SIG-M5 (cell line): ENCODE results near the gene C16orf90.
"Not testable (repeated sequence)": the region's sequence is repeated elsewhere in the genome, so short reads cannot be mapped to it uniquely, and the experiment has no call there.

ENCODE experiments used
- DNase-seq: peaks from one replicate; lab custom pipeline; 2025; lab: John Stamatoyannopoulos, UW

Gene C16orf90

GRCh38 chr16:3513892-3514583 lies 18.7 kb upstream of the C16orf90 start:
- no peak for DNase-seq

GRCh38 chr16:3511286-3512180 lies 16.2 kb upstream of the C16orf90 start:
- no peak for DNase-seq

DNA sequence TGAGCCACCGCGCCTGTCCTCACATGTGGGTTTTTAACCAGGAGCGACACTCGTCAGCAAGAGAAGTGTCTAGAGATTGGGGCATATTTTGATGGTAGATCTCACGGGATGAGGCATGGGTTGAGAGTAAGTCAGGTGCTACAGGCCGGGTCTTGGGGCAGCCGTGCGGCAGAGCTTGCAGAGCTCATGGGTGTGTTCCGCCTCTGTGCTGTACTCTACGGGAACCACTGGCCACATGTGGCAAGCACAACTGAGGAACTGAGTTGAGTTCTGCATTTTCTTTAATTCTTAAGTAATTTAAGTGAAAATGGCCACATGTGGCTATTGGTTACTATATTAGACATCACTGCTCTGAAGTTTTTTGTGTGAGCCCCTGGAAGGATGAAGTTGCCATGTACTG lies 15.1 kb upstream of the C16orf90 start:
- no peak for DNase-seq

DNA sequence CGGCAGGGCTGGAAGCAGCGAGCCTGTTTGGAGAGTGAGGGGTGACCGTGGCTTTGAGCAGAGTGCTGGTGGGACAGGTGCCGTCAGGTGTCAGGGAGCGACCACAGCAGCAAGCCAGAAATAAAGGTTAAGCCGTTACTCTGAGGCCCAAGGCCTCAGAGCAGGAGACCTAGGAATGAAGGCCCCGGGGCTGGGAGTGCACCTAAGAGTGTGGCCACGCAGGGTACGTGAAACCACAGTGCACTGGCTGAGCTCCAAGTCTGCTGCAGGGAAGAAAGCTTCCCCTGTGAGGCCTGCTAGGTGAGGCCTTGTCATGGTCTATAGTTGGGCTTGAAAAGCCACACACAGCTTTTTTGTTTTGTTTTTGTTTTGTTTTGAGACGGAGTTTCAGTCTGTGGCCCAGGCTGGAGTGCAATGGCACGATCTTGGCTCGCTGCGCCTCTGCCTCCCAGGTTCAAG lies 14.2 kb upstream of the C16orf90 start:
- DNase-seq, result no peak

GRCh38 chr16:3508736-3509135 lies 13.4 kb upstream of the C16orf90 start:
- no peak for DNase-seq

DNA sequence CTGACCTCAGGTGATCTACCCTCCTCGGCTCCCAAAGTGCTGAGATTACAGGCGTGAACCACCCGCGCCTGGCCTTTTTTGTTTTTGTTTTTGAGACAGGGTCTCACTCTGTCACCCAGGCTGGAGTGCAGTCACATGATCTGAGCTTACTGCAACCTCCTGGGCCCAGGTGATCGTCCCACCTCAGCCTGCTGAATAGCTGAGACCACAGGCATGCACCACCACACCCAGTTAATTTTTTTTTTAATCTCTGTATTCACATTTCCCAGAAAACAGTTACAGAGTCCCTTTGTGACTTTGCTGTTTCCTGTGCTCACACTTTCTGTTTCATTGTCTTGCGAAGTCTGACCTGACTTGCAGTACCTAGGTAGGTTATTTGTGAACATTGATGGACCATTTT lies 8.2 kb upstream of the C16orf90 start:
- DNase-seq, result no peak

- DNase-seq, result no peak
Measured at GRCh38 chr16:3501783-3502400, 6.6 kb upstream of the C16orf90 start.

- DNase-seq, result not testable (repeated sequence)
Measured at GRCh38 chr16:3501412-3501761, 6.1 kb upstream of the C16orf90 start.

DNA sequence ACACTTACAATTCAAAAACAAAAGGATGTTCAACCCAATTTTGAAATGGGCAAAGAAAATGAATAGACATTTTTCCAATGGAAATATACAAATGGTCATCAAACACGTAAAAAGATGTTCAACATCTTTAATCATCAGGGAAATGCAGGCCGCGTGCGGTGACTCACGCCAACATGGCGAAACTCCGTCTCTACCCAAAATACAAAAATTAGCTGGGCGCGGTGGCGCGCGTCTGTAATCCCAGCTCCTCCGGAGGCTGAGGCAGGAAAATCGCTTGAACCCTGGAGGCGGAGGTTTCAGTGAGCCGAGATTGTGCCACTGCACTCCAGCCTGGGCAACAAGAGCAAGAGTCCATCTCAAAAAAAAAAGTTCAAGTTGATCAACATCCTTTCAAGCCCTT lies 3.7 kb upstream of the C16orf90 start:
- no peak for DNase-seq

DNA sequence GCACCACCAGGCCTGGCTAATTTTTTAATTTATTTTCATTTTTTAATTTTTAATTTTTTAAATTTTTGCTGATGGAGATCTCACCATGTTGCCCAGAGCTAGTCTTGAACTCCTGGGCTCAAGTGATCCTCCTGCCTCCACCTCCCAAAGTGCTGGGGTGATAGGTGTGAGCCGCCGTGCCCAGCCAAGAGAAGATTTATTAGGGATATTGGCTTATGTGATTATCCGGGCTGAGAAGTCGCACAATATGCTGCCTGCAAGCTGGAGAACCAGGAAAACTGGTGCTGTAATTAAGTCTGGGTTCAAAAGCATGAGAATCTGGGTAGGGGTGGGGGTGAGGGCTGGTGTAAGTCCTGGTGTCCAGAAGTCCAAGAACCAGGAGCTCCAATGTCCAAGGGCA lies 2.5 kb upstream of the C16orf90 start:
- DNase-seq, result no peak

DNA sequence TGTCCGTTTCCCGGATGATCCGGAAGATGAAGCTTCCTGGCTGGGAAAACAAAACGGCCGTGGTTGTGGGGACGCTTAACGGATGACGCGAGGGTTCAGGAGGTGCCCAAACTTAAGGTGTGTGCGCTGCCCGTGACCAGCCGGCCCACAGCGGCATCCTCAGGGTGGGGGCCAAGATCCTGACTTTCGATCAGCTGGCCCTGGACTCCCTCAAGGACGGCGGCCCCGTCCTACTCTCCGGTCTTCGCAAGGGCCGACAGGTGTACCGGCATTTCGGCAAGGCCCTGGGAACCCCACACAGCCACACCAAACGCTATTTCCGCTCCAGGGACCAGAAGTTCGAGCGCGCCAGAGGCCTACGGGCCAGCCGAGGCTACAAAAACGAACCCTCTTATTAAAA lies 1.1 kb upstream of the C16orf90 start:
- DNase-seq, result no peak

GRCh38 chr16:3494386-3494973 lies 809 bp downstream of the C16orf90 start:
- DNase-seq, result no peak

- no peak for DNase-seq
Measured at GRCh38 chr16:3492356-3492755, 2.9 kb downstream of the C16orf90 start.

- no peak for DNase-seq
Measured at GRCh38 chr16:3490911-3491629, 4.2 kb downstream of the C16orf90 start.

GRCh38 chr16:3488801-3489200 lies 6.5 kb downstream of the C16orf90 start:
- DNase-seq, result no peak

DNA sequence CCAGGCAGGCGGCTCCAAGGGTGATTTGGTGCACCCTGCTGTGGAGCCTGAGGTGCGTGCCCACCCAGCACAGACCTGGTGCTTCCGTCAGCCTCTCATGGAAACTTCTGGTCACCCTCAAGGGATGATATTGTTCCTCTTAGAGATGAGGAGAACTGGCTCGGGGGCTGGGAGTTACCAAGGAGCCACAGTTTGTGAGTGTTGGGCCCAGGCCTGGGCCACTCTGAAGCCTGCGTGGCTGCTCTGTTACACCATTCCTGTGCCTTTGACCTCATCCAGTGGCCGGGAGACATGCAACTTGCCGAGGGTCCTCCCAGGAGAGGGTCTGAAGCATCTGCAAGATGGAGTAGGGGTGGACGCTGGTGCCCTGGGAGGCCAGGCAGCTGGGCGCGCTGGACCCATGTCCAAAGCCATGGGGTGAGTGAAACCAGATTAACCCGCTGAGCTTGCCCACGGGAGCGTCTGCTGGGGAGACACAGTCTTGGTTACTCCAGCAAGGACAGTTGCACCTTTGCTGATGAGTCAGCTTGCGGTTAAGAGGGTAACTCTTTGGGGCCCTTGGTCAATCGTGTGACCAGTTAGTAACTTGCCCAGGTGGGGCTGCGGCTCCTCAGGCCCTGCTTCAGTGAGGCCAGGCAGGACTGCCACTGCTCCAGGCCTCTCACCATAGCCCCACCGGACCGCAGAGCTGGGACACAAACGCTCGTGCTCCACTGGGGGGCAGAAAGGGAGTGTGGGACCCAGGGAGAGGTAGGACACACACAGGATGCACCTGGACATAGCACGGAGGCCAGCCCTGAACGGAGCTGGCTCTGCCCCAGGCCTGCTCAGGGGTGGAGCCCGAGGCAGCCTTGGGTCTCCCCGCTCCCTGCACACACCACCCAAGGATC lies 7.5 kb downstream of the C16orf90 start:
- no peak for DNase-seq

DNA sequence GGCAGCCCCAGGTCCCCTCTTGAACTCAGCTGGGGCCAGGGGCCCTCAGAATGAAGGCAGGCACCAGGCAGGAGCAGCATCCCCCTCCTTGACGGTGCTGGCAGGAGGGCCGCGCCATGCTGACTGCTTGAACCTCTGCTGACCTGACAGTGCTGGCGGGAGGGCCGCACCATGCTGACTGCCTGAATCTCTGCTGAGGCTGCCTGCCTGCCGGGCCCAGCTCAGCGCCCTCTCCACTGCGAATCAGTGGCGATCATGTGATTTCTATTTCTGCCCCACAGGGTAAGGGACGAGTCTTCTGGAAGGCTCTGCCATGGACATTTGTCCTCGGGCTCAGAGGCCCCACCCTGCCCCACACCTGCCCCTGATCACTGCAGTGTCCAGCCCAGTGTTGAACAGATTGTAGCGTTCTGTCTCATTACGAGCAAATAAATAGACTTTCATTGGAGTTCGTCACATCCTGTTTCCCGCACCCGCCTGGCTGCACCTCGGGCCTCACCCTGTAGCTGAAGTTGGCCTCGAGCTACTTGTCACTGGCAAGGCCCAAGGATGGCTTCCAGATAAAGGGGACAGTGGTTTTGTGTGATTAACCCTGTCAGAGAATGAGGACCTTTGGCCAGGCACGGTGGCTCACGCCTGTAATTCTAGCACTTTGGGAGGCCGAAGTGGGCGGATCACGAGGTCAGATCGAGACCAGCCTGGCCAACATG lies 8.6 kb downstream of the C16orf90 start:
- no peak for DNase-seq

DNA sequence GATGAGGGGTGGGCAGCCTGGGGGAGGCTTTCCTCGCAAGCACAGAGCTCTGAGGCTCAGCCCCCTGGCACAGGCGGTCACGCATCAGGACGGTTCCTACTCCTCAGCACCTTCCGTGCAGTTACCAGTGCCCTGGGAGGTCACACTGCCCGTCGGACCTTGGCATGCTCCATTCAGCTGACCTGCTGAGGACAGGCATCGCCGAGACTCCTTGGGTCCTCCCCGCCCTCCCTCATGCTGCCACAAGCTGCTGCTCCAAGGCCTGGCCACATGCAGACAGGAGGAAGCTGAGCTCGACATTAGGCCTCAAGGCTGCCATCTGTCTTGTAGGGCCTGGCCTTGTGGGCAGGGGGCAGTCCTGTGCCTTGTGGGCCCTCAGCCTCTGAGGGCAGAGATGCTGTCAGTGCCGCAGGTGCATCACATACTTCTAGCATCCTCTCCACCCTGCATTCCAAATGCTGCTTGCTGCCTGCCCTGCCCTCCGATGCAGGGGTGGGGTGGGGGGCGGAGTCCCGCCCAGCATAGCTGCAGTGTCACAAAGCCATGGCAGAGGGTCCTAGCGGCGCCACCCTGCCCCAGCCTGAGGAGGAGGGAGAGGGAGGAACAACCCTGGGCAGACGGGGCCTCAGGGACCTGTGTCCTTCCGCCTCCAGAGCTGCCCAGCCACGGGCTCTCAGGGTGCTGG lies 9.3 kb downstream of the C16orf90 start:
- DNase-seq, result no peak

DNA sequence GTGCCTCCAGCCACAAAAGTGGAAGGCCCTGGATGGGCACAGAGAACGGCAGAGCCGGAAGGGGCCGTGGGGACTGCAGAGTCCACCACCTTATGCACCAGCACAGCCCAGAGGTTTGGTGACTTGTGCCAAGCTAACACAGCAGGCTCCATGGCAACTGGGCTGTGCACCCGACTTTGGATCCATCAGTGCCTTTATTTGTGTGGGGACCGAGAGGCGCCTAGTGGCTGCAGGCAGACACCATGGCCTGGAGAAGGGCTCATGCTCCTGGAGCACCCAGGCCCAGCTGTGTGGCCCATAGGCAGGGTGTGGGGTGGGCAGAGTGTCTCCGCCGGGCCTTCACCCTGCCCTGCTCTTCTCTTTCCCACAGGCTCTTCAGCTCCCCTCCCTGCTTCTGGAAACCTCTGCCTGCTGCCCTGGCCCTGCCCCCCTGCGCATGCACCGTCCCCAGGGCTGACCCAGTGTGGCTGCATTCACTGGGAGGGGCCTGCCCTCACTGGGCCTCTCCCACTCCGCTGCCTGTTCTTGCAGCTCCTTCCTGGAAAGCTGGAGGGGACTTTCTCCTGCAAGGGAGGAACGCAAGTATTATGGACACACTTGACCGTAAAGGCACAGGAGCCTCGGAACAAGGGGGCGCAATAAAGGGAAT lies 10.1 kb downstream of the C16orf90 start:
- no peak for DNase-seq
